Suprapubic skin (tissue), 4 donors: ENCODE results near the gene SLFN12L.

Experiments
- EP300 ChIP-seq: sonication (generic); formaldehyde crosslinking; IDR thresholded peaks from one replicate; pipeline ENCODE4 v1.6.1; 2017; ENCODE audit warnings: antibody characterized with exemption
- POLR2A ChIP-seq, 2 donors: fragments of 450-650 bp; IDR thresholded peaks; one replicate each; pipeline ENCODE4 v1.6.1; 2017; ENCODE audit warnings: antibody characterized with exemption in 2 of 2, mild to moderate bottlenecking in 2 of 2, moderate library complexity in 2 of 2
- POLR2AphosphoS5 ChIP-seq, 3 donors: sonication (generic); formaldehyde crosslinking; IDR thresholded peaks; one replicate each; pipeline ENCODE4 v1.6.1; 2017; ENCODE audit warnings: antibody characterized with exemption in 3 of 3
- TF ChIP-seq, protein P1 (sequence below), 2 donors: fragments of 200-600 bp in 1 of 2; fragments of 450-650 bp in 1 of 2; sonication (generic) in 1 of 2; IDR thresholded peaks; one replicate each; pipeline ENCODE4 v1.5.1; 2016 to 2019; ENCODE audit warnings: antibody characterized with exemption in 2 of 2, mild to moderate bottlenecking in 1 of 2, moderate library complexity in 1 of 2

DNA sequence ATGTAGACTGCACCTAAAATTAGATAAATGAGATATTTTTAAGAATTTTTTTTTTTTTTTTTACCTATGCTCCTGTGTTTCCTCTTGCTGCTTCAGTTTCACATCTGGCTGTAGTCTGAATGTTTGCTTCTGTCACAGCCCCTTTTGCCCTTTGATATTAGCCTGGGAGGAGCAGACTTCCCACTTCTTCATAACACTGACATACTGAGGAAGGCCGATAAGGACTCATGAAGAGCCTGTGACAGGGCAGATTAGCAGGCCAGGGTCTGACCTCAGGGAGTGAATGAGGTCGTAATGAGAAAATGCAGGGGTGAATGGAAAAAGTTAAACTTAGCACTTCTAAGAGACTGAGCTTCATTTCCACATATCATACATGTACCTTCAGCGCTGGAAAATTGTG, 23.2 kb upstream of the SLFN12L start, which contains the start of gene SLFN14:
- TF ChIP-seq, protein P1, sequence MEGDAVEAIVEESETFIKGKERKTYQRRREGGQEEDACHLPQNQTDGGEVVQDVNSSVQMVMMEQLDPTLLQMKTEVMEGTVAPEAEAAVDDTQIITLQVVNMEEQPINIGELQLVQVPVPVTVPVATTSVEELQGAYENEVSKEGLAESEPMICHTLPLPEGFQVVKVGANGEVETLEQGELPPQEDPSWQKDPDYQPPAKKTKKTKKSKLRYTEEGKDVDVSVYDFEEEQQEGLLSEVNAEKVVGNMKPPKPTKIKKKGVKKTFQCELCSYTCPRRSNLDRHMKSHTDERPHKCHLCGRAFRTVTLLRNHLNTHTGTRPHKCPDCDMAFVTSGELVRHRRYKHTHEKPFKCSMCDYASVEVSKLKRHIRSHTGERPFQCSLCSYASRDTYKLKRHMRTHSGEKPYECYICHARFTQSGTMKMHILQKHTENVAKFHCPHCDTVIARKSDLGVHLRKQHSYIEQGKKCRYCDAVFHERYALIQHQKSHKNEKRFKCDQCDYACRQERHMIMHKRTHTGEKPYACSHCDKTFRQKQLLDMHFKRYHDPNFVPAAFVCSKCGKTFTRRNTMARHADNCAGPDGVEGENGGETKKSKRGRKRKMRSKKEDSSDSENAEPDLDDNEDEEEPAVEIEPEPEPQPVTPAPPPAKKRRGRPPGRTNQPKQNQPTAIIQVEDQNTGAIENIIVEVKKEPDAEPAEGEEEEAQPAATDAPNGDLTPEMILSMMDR (IDR thresholded peaks at IDR 0.05), result no peak
- TF ChIP-seq POLR2A (IDR thresholded peaks at IDR 0.05) (no peak), EP300 (no peak), POLR2AphosphoS5 (IDR thresholded peaks at IDR 0.05) (no peak)
